Mesenchymal stem cell (in vitro differentiated cells and primary cell): Measurements from ENCODE around the gene HIVEP3.

Experiments
- DNase-seq: peaks from one replicate; pipeline ENCODE4 v3.0.0-alpha.2; 2013
- H2AFZ ChIP-seq: one replicate; pipeline ENCODE4 v1.6.1; 2013; ENCODE audit warnings: low read depth, mild to moderate bottlenecking, control low read depth, inconsistent platforms, low read length, moderate library complexity
- H2AK5ac ChIP-seq: 2 replicates; pipeline ENCODE4 v1.6.1; 2013; ENCODE audit warnings: low read length, moderate library complexity, mild to moderate bottlenecking, inconsistent platforms; ENCODE audit not compliant: severe bottlenecking
- H2BK120ac ChIP-seq: one replicate; pipeline ENCODE4 v1.6.1; 2013; ENCODE audit warnings: low read depth, mild to moderate bottlenecking, inconsistent platforms, low read length, moderate library complexity
- H2BK12ac ChIP-seq, 2 experiments: one replicate each; pipeline ENCODE4 v1.6.1; 2013; ENCODE audit warnings: inconsistent platforms in 2 of 2, low read length in 2 of 2, mild to moderate bottlenecking in 2 of 2, moderate library complexity in 2 of 2, control low read depth in 1 of 2
- H2BK15ac ChIP-seq: one replicate; pipeline ENCODE4 v1.6.1; 2013; ENCODE audit warnings: mild to moderate bottlenecking, low read depth, inconsistent platforms; ENCODE audit not compliant: poor library complexity, severe bottlenecking
- H2BK5ac ChIP-seq: 2 replicates; pipeline ENCODE4 v1.6.1; 2013; ENCODE audit warnings: low read depth, mild to moderate bottlenecking, low read length, control low read depth, inconsistent platforms; ENCODE audit not compliant: poor library complexity, severe bottlenecking
- H3K14ac ChIP-seq, 2 experiments: one replicate each; pipeline ENCODE4 v1.6.1; 2013; ENCODE audit warnings: inconsistent platforms in 2 of 2, low read length in 2 of 2, control low read depth in 1 of 2, mild to moderate bottlenecking in 1 of 2, moderate library complexity in 1 of 2
- H3K18ac ChIP-seq, 2 experiments: one replicate each; pipeline ENCODE4 v1.6.1; 2013; ENCODE audit warnings: inconsistent platforms in 2 of 2, low read length in 2 of 2, control low read depth in 1 of 2, low read depth in 1 of 2, mild to moderate bottlenecking in 1 of 2
- H3K23ac ChIP-seq, 2 experiments: one replicate each; pipeline ENCODE4 v1.6.1; 2013; ENCODE audit warnings: inconsistent platforms in 2 of 2, low read length in 2 of 2, mild to moderate bottlenecking in 2 of 2, moderate library complexity in 2 of 2, control low read depth in 1 of 2
- H3K27ac ChIP-seq: 2 replicates; pipeline ENCODE4 v1.5.1; 2013; ENCODE audit warnings: mild to moderate bottlenecking, moderate library complexity, low read length, control low read depth, inconsistent platforms; ENCODE audit not compliant: poor library complexity, severe bottlenecking
- H3K27me3 ChIP-seq, 2 experiments: 2 replicates each; pipeline versions ENCODE4 v1.6.1 to v1.7.0; 2013; ENCODE audit warnings: low read length in 2 of 2, mild to moderate bottlenecking in 2 of 2, moderate library complexity in 2 of 2, control low read depth in 1 of 2, inconsistent platforms in 1 of 2; ENCODE audit not compliant: control insufficient read depth in 1 of 2, insufficient read depth in 1 of 2
- H3K36me3 ChIP-seq, 2 experiments: 2 replicates each; pipeline versions ENCODE4 v1.6.1 to v1.7.0; 2013; ENCODE audit warnings: low read length in 2 of 2, control low read depth in 1 of 2, inconsistent platforms in 1 of 2, low read depth in 1 of 2, mild to moderate bottlenecking in 1 of 2; ENCODE audit not compliant: insufficient read depth in 2 of 2, control insufficient read depth in 1 of 2
- H3K4ac ChIP-seq, 2 experiments: one replicate each; pipeline ENCODE4 v1.6.1; 2013; ENCODE audit warnings: inconsistent platforms in 2 of 2, low read length in 2 of 2, mild to moderate bottlenecking in 2 of 2, moderate library complexity in 2 of 2, control low read depth in 1 of 2, low read depth in 1 of 2
- H3K4me1 ChIP-seq: 2 replicates; pipeline ENCODE4 v1.6.1; 2013; ENCODE audit warnings: low read depth, low read length, control low read depth; ENCODE audit not compliant: control insufficient read depth, insufficient read depth
- H3K4me2 ChIP-seq: 2 replicates; pipeline ENCODE4 v1.6.1; 2013; ENCODE audit warnings: low read length, mild to moderate bottlenecking, inconsistent platforms; ENCODE audit not compliant: poor library complexity, severe bottlenecking
- H3K4me3 ChIP-seq, 2 experiments: 2 replicates each; pipeline versions ENCODE4 v1.5.1 to v1.7.0; 2013; ENCODE audit warnings: low read length in 2 of 2, mild to moderate bottlenecking in 2 of 2, control low read depth in 1 of 2, low read depth in 1 of 2; ENCODE audit not compliant: insufficient read depth in 1 of 2
- H3K79me1 ChIP-seq: replicated peaks from 2 replicates; pipeline ENCODE4 v1.6.1; 2013; ENCODE audit warnings: mild to moderate bottlenecking, control low read depth, low read length, inconsistent platforms; ENCODE audit not compliant: poor library complexity, severe bottlenecking
- H3K9ac ChIP-seq: 2 replicates; pipeline ENCODE4 v1.7.0; 2013; ENCODE audit warnings: mild to moderate bottlenecking, low read length, moderate library complexity
- H3K9me3 ChIP-seq: 2 replicates; pipeline ENCODE4 v1.7.0; 2013; ENCODE audit warnings: mild to moderate bottlenecking, low read length; ENCODE audit not compliant: control insufficient read depth
- H4K8ac ChIP-seq: one replicate; pipeline ENCODE4 v1.6.1; 2013; ENCODE audit warnings: inconsistent platforms, mild to moderate bottlenecking, low read length, moderate library complexity
- H4K91ac ChIP-seq: one replicate; pipeline ENCODE4 v1.6.1; 2013; ENCODE audit warnings: mild to moderate bottlenecking, low read length, inconsistent platforms
- WGBS: methylation state at CpG from one replicate; pipeline ENCODE4 v1.1.7; 2013; ENCODE audit warnings: mixed read lengths; 5-methylcytosine and 5-hydroxymethylcytosine counted together

HIVEP3 gene

DNA sequence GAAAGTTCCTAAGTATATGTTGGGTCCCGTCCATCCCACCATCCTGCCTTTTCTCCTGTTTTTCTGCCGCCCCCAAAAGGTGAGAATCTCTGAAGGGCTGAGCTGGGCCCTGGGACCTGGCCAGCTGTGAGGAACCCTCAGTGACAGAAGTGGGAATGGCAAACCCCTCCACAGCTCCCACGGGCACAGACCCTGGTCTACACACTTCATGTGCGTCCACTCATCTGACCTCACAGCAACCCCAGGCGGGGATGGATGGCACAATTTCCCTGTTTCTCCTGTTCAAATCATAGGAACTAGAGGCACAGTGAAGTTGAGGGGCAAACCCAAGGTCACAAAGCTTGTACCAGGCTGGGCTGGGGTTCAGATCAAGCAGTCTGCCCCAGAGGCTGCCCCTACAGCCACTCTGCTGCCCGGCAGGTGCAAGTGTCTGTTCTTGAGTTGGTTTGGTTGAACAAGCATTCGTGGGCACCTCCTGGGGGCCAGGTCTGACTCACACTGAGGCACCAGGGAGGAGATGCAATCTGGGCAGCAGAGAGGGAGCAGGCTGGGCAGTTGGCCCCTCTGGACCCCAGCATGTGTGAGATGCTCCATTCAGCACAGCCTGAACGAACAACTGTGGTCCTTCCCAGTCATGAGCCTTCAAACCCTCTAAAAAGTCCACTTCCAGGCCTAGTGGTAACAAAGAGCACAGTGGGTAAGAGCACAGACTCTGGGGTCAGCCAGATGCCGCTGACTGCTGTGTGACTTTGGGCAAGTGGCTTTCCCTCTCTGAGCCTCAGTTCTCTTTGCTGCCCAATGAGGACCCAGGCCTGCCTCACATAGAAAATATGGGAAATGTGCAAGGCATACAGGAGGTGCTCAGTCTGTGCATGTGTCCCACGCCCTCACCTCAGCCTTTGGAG lies 438.3 kb downstream of the HIVEP3 start:
- H3K4me1 ChIP-seq: peaks cover 55% of the 10 kb centered on the region
- H3K36me3 ChIP-seq: no peaks in the 10 kb centered on the region
- peak overlapping the region; percentile 6 for H2BK15ac ChIP-seq
- no peak overlapping the region for H3K18ac ChIP-seq
- H2BK12ac ChIP-seq: peak overlapping the region in 1 of 2 experiments; percentile 49
- no peak overlapping the region for H3K9ac ChIP-seq
- no peaks in the 10 kb centered on the region for H3K9me3 ChIP-seq
- no peak overlapping the region for H2AFZ ChIP-seq
- no peak overlapping the region for H3K4me2 ChIP-seq
- H3K4me3 ChIP-seq: no peak overlapping the region
- no peak overlapping the region for H3K27ac ChIP-seq
- H2BK120ac ChIP-seq: no peak overlapping the region
- 90% methylated on average over 10 of the region's 10 CpGs for WGBS
- H4K91ac ChIP-seq: no peak overlapping the region
- H4K8ac ChIP-seq: no peak overlapping the region
- no peak overlapping the region for H3K14ac ChIP-seq
- H3K79me1 ChIP-seq: no peaks in the 10 kb centered on the region
- H3K4ac ChIP-seq: no peak overlapping the region
- H3K27me3 ChIP-seq: peaks cover 0 to 26% of the 10 kb centered on the region in 2 experiments
- no peak overlapping the region for H3K23ac ChIP-seq
- H2AK5ac ChIP-seq: no peak overlapping the region
- no peak overlapping the region for H2BK5ac ChIP-seq
- no peak for DNase-seq

DNA sequence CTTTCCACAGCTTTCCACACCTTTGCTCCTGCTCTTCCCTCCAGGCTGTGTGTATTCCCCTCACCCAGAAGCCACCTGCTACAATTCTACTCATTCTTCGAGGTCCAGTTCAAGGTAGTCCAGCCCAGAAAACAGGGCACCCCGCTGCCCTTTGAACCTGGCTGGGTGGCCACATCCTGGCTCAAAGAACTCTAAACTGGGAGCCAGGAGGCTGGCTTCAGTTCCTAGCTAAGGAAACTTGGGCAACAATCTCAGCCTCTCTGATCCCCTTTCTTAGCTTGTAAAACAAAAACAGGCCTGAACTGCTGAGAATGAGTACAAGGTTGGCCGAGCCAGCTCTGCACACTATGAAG lies 438.9 kb downstream of the HIVEP3 start:
- Histone ChIP-seq H3K27me3 (peaks cover 0 to 20% of the 10 kb centered on the region in 2 experiments), H2AK5ac (no peak overlapping the region), H4K8ac (no peak overlapping the region), H3K79me1 (no peaks in the 10 kb centered on the region), H3K9ac (no peak overlapping the region), H2BK15ac (no peak overlapping the region), H3K23ac (no peak overlapping the region), H3K4ac (no peak overlapping the region), H3K4me3 (no peak overlapping the region), H3K4me1 (peaks cover 48% of the 10 kb centered on the region), H2AFZ (no peak overlapping the region), H2BK12ac (no peak overlapping the region), H3K9me3 (no peaks in the 10 kb centered on the region), H3K27ac (no peak overlapping the region), H3K18ac (no peak overlapping the region), H2BK5ac (no peak overlapping the region), H4K91ac (no peak overlapping the region), H3K4me2 (no peak overlapping the region), H3K36me3 (no peaks in the 10 kb centered on the region), H3K14ac (no peak overlapping the region), H2BK120ac (no peak overlapping the region)
- DNase-seq: no peak
- 82% methylated on average over 3 of the region's 3 CpGs for WGBS

DNA sequence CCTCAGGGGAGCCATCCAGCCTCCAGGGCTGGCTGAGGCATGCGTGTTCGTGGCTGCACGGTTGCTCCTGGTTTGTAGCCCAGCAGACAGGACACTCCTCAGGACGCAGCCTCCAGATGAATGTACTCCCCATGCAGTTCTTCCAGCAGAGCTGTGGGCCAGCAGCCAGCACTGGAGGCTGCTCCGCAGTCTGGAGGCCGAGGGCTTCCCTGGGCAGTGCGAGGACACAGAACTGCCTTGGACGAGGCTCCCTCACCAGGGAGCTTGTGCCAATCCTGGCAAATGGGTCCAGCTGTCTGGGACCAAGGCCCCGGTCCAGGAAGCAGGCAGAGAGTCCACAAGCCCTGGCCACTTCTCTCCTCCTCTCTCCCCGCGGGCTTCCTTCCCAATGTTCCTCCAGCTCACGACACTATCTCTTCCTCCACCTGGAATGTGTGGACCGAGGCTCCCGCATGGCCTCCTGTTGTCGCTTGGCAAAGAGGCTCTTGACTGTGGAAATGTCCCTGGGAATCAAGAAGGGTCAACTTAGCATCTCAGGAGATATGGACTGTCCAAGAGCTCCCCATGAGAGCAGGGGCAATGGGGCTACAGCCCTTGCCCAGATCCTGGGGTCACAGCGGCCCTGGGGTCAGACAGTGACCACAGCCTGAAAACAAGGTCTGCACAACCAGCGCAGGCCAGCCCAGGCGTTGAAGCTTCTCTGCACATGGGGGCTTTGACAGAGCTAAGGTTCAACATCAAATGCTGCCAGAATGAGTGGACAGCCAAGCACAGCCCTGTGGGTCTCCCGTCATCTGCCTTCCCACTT lies 439.5 kb downstream of the HIVEP3 start:
- Histone ChIP-seq H3K14ac (no peak overlapping the region), H3K36me3 (no peaks in the 10 kb centered on the region), H3K4me3 (no peak overlapping the region), H3K79me1 (no peaks in the 10 kb centered on the region), H2BK12ac (peak overlapping the region in 1 of 2 experiments; percentile 11), H2BK120ac (no peak overlapping the region), H2BK5ac (no peak overlapping the region), H3K9me3 (no peaks in the 10 kb centered on the region), H4K8ac (no peak overlapping the region), H3K18ac (no peak overlapping the region), H3K23ac (no peak overlapping the region), H3K27me3 (peaks cover 0 to 15% of the 10 kb centered on the region in 2 experiments), H3K9ac (no peak overlapping the region), H4K91ac (no peak overlapping the region), H2BK15ac (peak overlapping the region; percentile 29), H2AK5ac (no peak overlapping the region), H3K4me2 (no peak overlapping the region), H3K4ac (no peak overlapping the region), H3K27ac (no peak overlapping the region), H3K4me1 (peaks cover 42% of the 10 kb centered on the region), H2AFZ (no peak overlapping the region)
- no peak for DNase-seq
- WGBS: 88% methylated on average over 19 of the region's 19 CpGs

DNA sequence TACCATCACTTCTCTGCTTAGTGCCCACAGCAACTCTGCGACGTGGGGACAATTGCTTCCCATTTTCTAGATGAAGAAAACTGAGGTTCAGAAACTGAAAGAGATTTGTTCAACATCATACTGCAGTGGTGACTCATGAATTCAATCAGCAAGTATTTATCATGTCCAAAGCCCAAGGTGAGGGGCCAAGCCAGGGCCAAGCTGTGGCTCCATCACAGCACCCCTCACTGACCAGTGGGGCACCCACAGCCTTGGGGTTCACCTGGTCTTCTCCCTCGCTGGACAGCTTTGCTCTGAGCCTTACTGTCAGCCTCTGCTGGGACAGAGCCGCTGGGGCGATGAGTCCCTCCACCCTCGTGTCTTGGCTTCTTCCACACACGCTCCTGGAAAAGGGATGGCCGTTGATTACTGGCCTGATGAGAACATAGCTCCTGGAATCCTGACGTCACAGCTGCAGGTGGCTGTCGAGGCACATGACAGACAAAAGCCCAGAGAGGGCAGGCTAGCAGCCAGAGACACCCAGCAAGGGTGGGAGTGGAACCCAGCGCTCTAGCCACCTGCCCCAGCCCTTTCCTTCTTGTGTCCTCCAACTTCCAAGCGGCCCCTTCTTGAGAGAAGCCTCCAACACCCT lies 440.5 kb downstream of the HIVEP3 start:
- Histone ChIP-seq H2BK12ac (peak overlapping the region in 1 of 2 experiments; percentile 39), H2AFZ (no peak overlapping the region), H3K9ac (no peak overlapping the region)

More for the DNA sequence above, 440.5 kb downstream of the HIVEP3 start:
- no peak overlapping the region for H3K4me2 ChIP-seq
- H4K91ac ChIP-seq: no peak overlapping the region
- H2BK120ac ChIP-seq: no peak overlapping the region
- no peaks in the 10 kb centered on the region for H3K36me3 ChIP-seq
- H2BK5ac ChIP-seq: no peak overlapping the region
- no peak overlapping the region for H3K18ac ChIP-seq
- no peaks in the 10 kb centered on the region for H3K9me3 ChIP-seq
- no peak overlapping the region for H4K8ac ChIP-seq
- peaks cover 0 to 7% of the 10 kb centered on the region in 2 experiments for H3K27me3 ChIP-seq
- 86% methylated on average over 12 of the region's 12 CpGs for WGBS
- H3K4me1 ChIP-seq: peaks cover 37% of the 10 kb centered on the region
- no peak for DNase-seq
- no peak overlapping the region for H2BK15ac ChIP-seq
- no peak overlapping the region for H3K4ac ChIP-seq
- no peak overlapping the region for H3K27ac ChIP-seq
- no peak overlapping the region for H3K4me3 ChIP-seq
- H3K23ac ChIP-seq: no peak overlapping the region
- H3K79me1 ChIP-seq: no peaks in the 10 kb centered on the region
- H3K14ac ChIP-seq: peak overlapping the region in 1 of 2 experiments; percentile 26
- H2AK5ac ChIP-seq: no peak overlapping the region
